HCT116 (cell line): Measurements from ENCODE around the gene UBE2R2. TPM values are rescaled to one million over a fixed set of nuclear protein-coding genes. Genes with fewer than 3 reads are reported as not detected.

ENCODE experiments used
- ATAC-seq: fragments of 200-7000 bp; cut with Tn5 transposase; 2 replicates; pipeline ENCODE4 v1.9.1; 2020; ENCODE audit warnings: mild to moderate bottlenecking, moderate library complexity
- BruUV-seq: library from RNA; stranded (reverse); fragments of 400-500 nt; replicated peaks from 2 replicates; lab custom pipeline; 2021; lab: Mats Ljungman, UMichigan
- CTCF ChIA-PET: fragments of 300-600 bp; sonication (Branson Sonifier 250); formaldehyde crosslinking; loops from one replicate; lab custom pipeline; 2021; ENCODE audit warnings: antibody characterized with exemption; lab: Charles Lee
- POLR2A ChIA-PET: fragments of 300-600, 350-600 bp; sonication (Branson Sonifier 250); formaldehyde crosslinking; loops from one replicate; lab custom pipeline; 2021; ENCODE audit warnings: antibody characterized with exemption; lab: Charles Lee
- RAD21 ChIA-PET, 2 experiments: fragments of 300-600 bp; sonication (Branson Sonifier 250); formaldehyde crosslinking; loops; one replicate each; lab custom pipeline; 2023; ENCODE audit warnings: low total read pairs in 2 of 2; ENCODE audit not compliant: uncharacterized antibody in 2 of 2, unreplicated experiment in 2 of 2, low non-redundant PET in 1 of 2; lab: Charles Lee
- DNase-seq: peaks from one replicate; pipeline ENCODE4 v3.0.0-alpha.2; 2010; ENCODE audit warnings: low read depth, low spot score
- H2AFZ ChIP-seq: fragments of 200-600 bp; shearing (Covaris generic), sonication (generic); 2 replicates; pipeline ENCODE4 v1.6.1; 2017; ENCODE audit warnings: low read depth, mixed run types, mixed read lengths, antibody characterized with exemption, low read length; ENCODE audit not compliant: poor library complexity, severe bottlenecking
- H3K27ac ChIP-seq: 2 replicates; pipeline ENCODE4 v1.5.1; 2012; ENCODE audit warnings: low read depth, low read length
- H3K27me3 ChIP-seq: fragments of 200-600 bp; sonication (generic); 2 replicates; pipeline ENCODE4 v1.6.1; 2016; ENCODE audit warnings: mixed run types, low read length, mixed read lengths; ENCODE audit not compliant: insufficient read depth
- H3K36me3 ChIP-seq, 2 experiments: fragments of 200-500 bp in 1 of 2; fragments of 200-600 bp in 1 of 2; sonication (Bioruptor generic) in 1 of 2; sonication (generic) in 1 of 2; 2 replicates each; pipeline versions ENCODE4 v1.5.1 to v1.6.1; 2014 to 2016; ENCODE audit warnings: low read length in 2 of 2, inconsistent platforms in 1 of 2, mixed read lengths in 1 of 2, mixed run types in 1 of 2; ENCODE audit not compliant: insufficient read depth in 2 of 2, control insufficient read depth in 1 of 2
- H3K4me1 ChIP-seq, 2 experiments: fragments of 200-600 bp in 1 of 2; sonication (generic) in 1 of 2; 2 replicates each; pipeline versions ENCODE4 v1.5.1 to v1.6.1; 2012 to 2017; ENCODE audit warnings: low read length in 2 of 2, inconsistent platforms in 1 of 2, mild to moderate bottlenecking in 1 of 2, mixed read lengths in 1 of 2, mixed run types in 1 of 2, moderate library complexity in 1 of 2; ENCODE audit not compliant: insufficient read depth in 2 of 2, control insufficient read depth in 1 of 2
- H3K4me2 ChIP-seq: fragments of 200-600 bp; sonication (generic); 2 replicates; pipeline ENCODE4 v1.6.1; 2017; ENCODE audit warnings: mixed run types, low read length, mixed read lengths
- H3K4me3 ChIP-seq, 2 experiments: fragments of 200-600 bp in 1 of 2; sonication (generic) in 1 of 2; replicated peaks in 1 of 2; 2 replicates each; pipeline ENCODE4 v1.5.1; 2011 to 2016; ENCODE audit warnings: low read length in 2 of 2, control low read depth in 1 of 2, low read depth in 1 of 2, mild to moderate bottlenecking in 1 of 2, mixed read lengths in 1 of 2, mixed run types in 1 of 2
- H3K79me2 ChIP-seq: fragments of 200-600 bp; sonication (generic); 2 replicates; pipeline ENCODE4 v1.6.1; 2017; ENCODE audit warnings: mild to moderate bottlenecking, mixed run types, low read length, moderate library complexity, mixed read lengths; ENCODE audit not compliant: insufficient read depth
- H3K9ac ChIP-seq: fragments of 200-600 bp; sonication (generic); 2 replicates; pipeline ENCODE4 v1.6.1; 2016; ENCODE audit warnings: low read length, mixed read lengths
- H3K9me2 ChIP-seq: fragments of 200-600 bp; sonication (generic), shearing (Covaris generic); 2 replicates; pipeline ENCODE4 v1.6.1; 2017; ENCODE audit warnings: mixed run types, mild to moderate bottlenecking, moderate library complexity; ENCODE audit not compliant: insufficient read depth
- H3K9me3 ChIP-seq, 2 experiments: fragments of 200-500 bp in 1 of 2; fragments of 200-600 bp in 1 of 2; sonication (Bioruptor generic) in 1 of 2; sonication (generic) in 1 of 2; 2 replicates each; pipeline ENCODE4 v1.6.1; 2014 to 2017; ENCODE audit warnings: low read length in 2 of 2, mixed read lengths in 2 of 2, inconsistent platforms in 1 of 2, low read depth in 1 of 2, mild to moderate bottlenecking in 1 of 2, mixed run types in 1 of 2, moderate library complexity in 1 of 2; ENCODE audit not compliant: control insufficient read depth in 1 of 2, insufficient read depth in 1 of 2
- H4K20me1 ChIP-seq: fragments of 200-600 bp; sonication (generic), shearing (Covaris generic); 2 replicates; pipeline ENCODE4 v1.6.1; 2017; ENCODE audit warnings: mixed run types, mild to moderate bottlenecking, moderate library complexity; ENCODE audit not compliant: insufficient read depth
- ATF3 ChIP-seq: IDR thresholded peaks from 2 replicates; pipeline ENCODE4 v1.6.1; 2012
- CTCF ChIP-seq, 3 experiments: fragments of 200-600 bp in 1 of 3; sonication (generic) in 1 of 3; IDR thresholded peaks in 2 of 3; conservative IDR thresholded peaks in 1 of 3; 2 replicates each; pipeline ENCODE4 v1.5.1; 2012 to 2017; ENCODE audit warnings: low read depth in 2 of 3, low read length in 2 of 3, antibody characterized with exemption in 1 of 3, borderline replicate concordance in 1 of 3, control low read depth in 1 of 3, mild to moderate bottlenecking in 1 of 3, mixed read lengths in 1 of 3, mixed run types in 1 of 3, moderate library complexity in 1 of 3; ENCODE audit not compliant: insufficient read depth in 1 of 3
- EGR1 ChIP-seq: IDR thresholded peaks from 2 replicates; pipeline ENCODE4 v1.6.1; 2012; ENCODE audit warnings: low read depth
- POLR2A ChIP-seq: IDR thresholded peaks from 2 replicates; pipeline ENCODE4 v1.7.0; 2011; ENCODE audit warnings: borderline replicate concordance; ENCODE audit not compliant: insufficient read depth, insufficient read length; ENCODE audit errors: extremely low read depth
- YY1 ChIP-seq: IDR thresholded peaks from 2 replicates; pipeline ENCODE4 v1.6.1; 2011; ENCODE audit warnings: low read length, low read depth, moderate library complexity, mild to moderate bottlenecking; ENCODE audit not compliant: insufficient replicate concordance; ENCODE audit errors: extremely low read depth
- ZBTB33 ChIP-seq: IDR thresholded peaks from 2 replicates; pipeline ENCODE4 v1.6.1; 2011; ENCODE audit warnings: mild to moderate bottlenecking, low read length, moderate library complexity; ENCODE audit not compliant: insufficient replicate concordance; ENCODE audit errors: extremely low read depth
- ZFX ChIP-seq: fragments of 450-650 bp; IDR thresholded peaks from 2 replicates; pipeline ENCODE4 v1.6.1; 2017
- ZNF274 ChIP-seq: fragments of 200-500 bp; sonication (Bioruptor generic); IDR thresholded peaks from 2 replicates; pipeline ENCODE4 v1.6.1; 2014; ENCODE audit warnings: mild to moderate bottlenecking, low read depth, low read length, inconsistent platforms
- intact Hi-C: fragments of 100-400 bp; cut with micrococcal nuclease; formaldehyde crosslinking; loops from 2 replicates; pipeline ENCODE4 v1.10.0; 2022
- total RNA-seq: library from RNA; stranded (reverse); gene quantifications from one replicate; pipeline ENCODE4 v1.2.1, GENCODE V29; 2021; ENCODE audit not compliant: unreplicated experiment

Gene UBE2R2
- total RNA-seq, 1 experiment from 2014 or later, result 47.0 TPM

GRCh38 chr9:33856247-33856646, 39.3 kb downstream of the UBE2R2 start:
- Histone ChIP-seq H3K79me2 (peaks cover 100% of the 10 kb centered on the region), H2AFZ (no peak overlapping the region), H3K9me2 (no peaks in the 10 kb centered on the region), H3K4me1 (peaks cover 12 to 44% of the 10 kb centered on the region in 2 experiments), H3K27me3 (no peaks in the 10 kb centered on the region), H3K9ac (no peak overlapping the region), H3K4me2 (no peak overlapping the region), H3K36me3 (no peaks in the 10 kb centered on the region)
- ATAC-seq, result no peak
- intact Hi-C loops, result loop anchor here (10.0 kb wide), 1 partner anchor 231 kb away; no protein-coding TSS in a partner anchor
- RAD21 ChIA-PET, result no interaction called here
- DNase-seq, result no peak
- TF ChIP-seq ATF3, result no peak
- TF ChIP-seq ZBTB33, result no peak
- no peak for TF ChIP-seq CTCF (IDR thresholded peaks at IDR 0.05 in 2 of 3, conservative IDR thresholded peaks at IDR 0.05 in 1 of 3; ENCODE audit: borderline replicate concordance in 1 of 3, insufficient read depth in 1 of 3, low read depth in 2 of 3, low read length in 2 of 3)
- TF ChIP-seq POLR2A, result no peak
- no peak for TF ChIP-seq EGR1
- no peak for TF ChIP-seq ZNF274
- TF ChIP-seq ZFX, result no peak
- no peak for TF ChIP-seq YY1
- TF ChIP-seq, all 23 proteins: peak for 0
- peaks cover 29% of the 10 kb centered on the region; the same call in 1 of the 2 replicates for H4K20me1 ChIP-seq
- no TSS peak for BruUV-seq
- H3K4me3 ChIP-seq, result no peak overlapping the region
- POLR2A ChIA-PET, result no interaction called here
- no peaks in the 10 kb centered on the region for H3K9me3 ChIP-seq
- CTCF ChIA-PET, result no interaction called here
- H3K27ac ChIP-seq, result no peak overlapping the region
